ENCODE data around the gene PPP2R5A.

PPP2R5A gene

DNA sequence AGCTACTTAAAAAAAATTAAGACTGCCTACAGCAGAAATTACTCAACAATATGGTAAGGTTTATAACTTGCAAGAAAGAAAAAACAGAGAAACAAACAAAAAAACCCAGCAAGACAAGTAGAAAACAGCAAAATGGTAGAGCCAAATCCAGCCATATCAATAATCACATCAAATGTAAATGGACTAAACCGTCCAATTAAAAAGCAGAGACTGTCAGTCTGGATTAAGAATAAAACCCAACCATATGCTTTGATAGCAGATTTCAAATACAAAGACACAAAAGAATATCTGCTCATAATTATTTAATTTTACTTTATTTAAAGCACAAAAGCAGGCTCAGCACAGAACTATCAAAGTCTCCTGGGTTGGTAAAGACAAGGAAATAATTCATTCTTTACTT, 112.0 kb downstream of the PPP2R5A start:
- no peak overlapping the region for H2AFZ ChIP-seq (ENCODE audit: low read length)
- H3K79me2 ChIP-seq (ENCODE audit: insufficient read depth, low read length) = no peaks in the 10 kb centered on the region; the same call in 1 of the 2 replicates
- H3K4me3 ChIP-seq (ENCODE audit: low read depth, low read length, poor library complexity, severe bottlenecking) = no peak overlapping the region
- TF ChIP-seq EZH2 (IDR thresholded peaks at IDR 0.05; ENCODE audit: borderline replicate concordance, low read length) (no peak), CTCF (IDR thresholded peaks at IDR 0.05; ENCODE audit: low read length) (no peak)
- no peaks in the 10 kb centered on the region for H3K9me2 ChIP-seq (ENCODE audit: low read depth, low read length)
- H3K4me2 ChIP-seq (ENCODE audit: low read length) = no peak overlapping the region
- no peaks in the 10 kb centered on the region for H3K4me1 ChIP-seq (ENCODE audit: insufficient read depth, low read length, severe bottlenecking)
- H4K20me1 ChIP-seq (ENCODE audit: insufficient read depth, low read length) = no peaks in the 10 kb centered on the region
- H3K9me3 ChIP-seq (ENCODE audit: low read length) = peaks cover 13% of the 10 kb centered on the region
- H3F3A ChIP-seq (ENCODE audit: insufficient read depth, low read length) = no peaks in the 10 kb centered on the region
- peaks cover 26% of the 10 kb centered on the region for H3K36me3 ChIP-seq (ENCODE audit: insufficient read depth, low read length)
- H3K27me3 ChIP-seq (ENCODE audit: insufficient read depth, low read length) = no peaks in the 10 kb centered on the region
- H3K27ac ChIP-seq (ENCODE audit: low read depth, low read length, poor library complexity, severe bottlenecking) = no peak overlapping the region
- H3K9ac ChIP-seq (ENCODE audit: low read length) = no peak overlapping the region

DNA sequence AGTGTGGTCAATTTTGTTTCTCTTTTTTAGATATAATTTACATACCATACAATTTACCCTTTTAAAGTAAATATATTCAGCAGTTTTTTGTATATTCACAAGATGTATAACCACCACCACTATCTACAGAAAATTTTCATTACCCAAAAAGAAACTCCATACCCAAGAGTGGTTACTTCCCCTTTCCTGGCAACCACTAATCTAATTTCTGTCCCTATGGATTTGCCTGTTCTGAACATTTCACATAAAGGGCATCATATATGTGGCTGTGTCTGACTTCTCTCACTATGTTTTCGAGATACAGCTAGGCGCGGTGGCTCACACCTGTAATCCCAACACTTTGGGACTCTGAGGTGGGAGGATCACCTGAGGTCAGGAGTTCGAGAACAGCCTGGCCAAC, 115.8 kb downstream of the PPP2R5A start:
- Histone ChIP-seq H3K9me2 (ENCODE audit: low read depth, low read length) (no peaks in the 10 kb centered on the region), H3K9ac (ENCODE audit: low read length) (no peak overlapping the region), H3K27ac (ENCODE audit: low read depth, low read length, poor library complexity, severe bottlenecking) (no peak overlapping the region), H3K4me3 (ENCODE audit: low read depth, low read length, poor library complexity, severe bottlenecking) (no peak overlapping the region), H3K36me3 (ENCODE audit: insufficient read depth, low read length) (peaks cover 52% of the 10 kb centered on the region), H4K20me1 (ENCODE audit: insufficient read depth, low read length) (no peaks in the 10 kb centered on the region), H3K79me2 (ENCODE audit: insufficient read depth, low read length) (no peaks in the 10 kb centered on the region; the same call in 1 of the 2 replicates), H3F3A (ENCODE audit: insufficient read depth, low read length) (no peaks in the 10 kb centered on the region), H3K9me3 (ENCODE audit: low read length) (peaks cover 13% of the 10 kb centered on the region), H3K4me2 (ENCODE audit: low read length) (no peak overlapping the region), H3K4me1 (ENCODE audit: insufficient read depth, low read length, severe bottlenecking) (no peaks in the 10 kb centered on the region), H3K27me3 (ENCODE audit: insufficient read depth, low read length) (no peaks in the 10 kb centered on the region), H2AFZ (ENCODE audit: low read length) (no peak overlapping the region)
- no peak for TF ChIP-seq EZH2 (IDR thresholded peaks at IDR 0.05; ENCODE audit: borderline replicate concordance, low read length)
- TF ChIP-seq CTCF (IDR thresholded peaks at IDR 0.05; ENCODE audit: low read length) = no peak

- Histone ChIP-seq H3K27ac (ENCODE audit: low read depth, low read length, poor library complexity, severe bottlenecking) (no peak overlapping the region), H3K4me3 (ENCODE audit: low read depth, low read length, poor library complexity, severe bottlenecking) (no peak overlapping the region), H3F3A (ENCODE audit: insufficient read depth, low read length) (no peaks in the 10 kb centered on the region), H2AFZ (ENCODE audit: low read length) (no peak overlapping the region), H3K36me3 (ENCODE audit: insufficient read depth, low read length) (peaks cover 58% of the 10 kb centered on the region), H3K4me1 (ENCODE audit: insufficient read depth, low read length, severe bottlenecking) (no peaks in the 10 kb centered on the region), H3K9ac (ENCODE audit: low read length) (no peak overlapping the region), H3K9me3 (ENCODE audit: low read length) (peaks cover 9% of the 10 kb centered on the region), H3K79me2 (ENCODE audit: insufficient read depth, low read length) (no peaks in the 10 kb centered on the region), H3K9me2 (ENCODE audit: low read depth, low read length) (no peaks in the 10 kb centered on the region), H4K20me1 (ENCODE audit: insufficient read depth, low read length) (no peaks in the 10 kb centered on the region), H3K4me2 (ENCODE audit: low read length) (no peak overlapping the region), H3K27me3 (ENCODE audit: insufficient read depth, low read length) (no peaks in the 10 kb centered on the region)
- no peak for TF ChIP-seq EZH2 (IDR thresholded peaks at IDR 0.05; ENCODE audit: borderline replicate concordance, low read length)
- no peak for TF ChIP-seq CTCF (IDR thresholded peaks at IDR 0.05; ENCODE audit: low read length)
Measured at GRCh38 chr1:212401838-212402582, 116.8 kb downstream of the PPP2R5A start.
